Measurements from ENCODE around the gene NKAIN4.

- TF ChIP-seq CTCF (IDR thresholded peaks at IDR 0.05), result no peak
- no peak for TF ChIP-seq POLR2A (IDR thresholded peaks at IDR 0.05)
Measured at GRCh38 chr20:63295846-63296245, 41.6 kb upstream of the NKAIN4 start.
